Panc1 (cell line): ENCODE data around the gene OVOL1. TPM values are rescaled to one million over a fixed set of nuclear protein-coding genes. Genes with fewer than 3 reads are reported as not detected.

Source experiments
- ATAC-seq: fragments of 200-7000 bp; cut with Tn5 transposase; 2 replicates; pipeline ENCODE4 v1.9.1; 2020; ENCODE audit warnings: mild to moderate bottlenecking, moderate library complexity
- BruUV-seq: library from RNA; stranded (reverse); fragments of 400-500 nt; replicated peaks from 2 replicates; lab custom pipeline; 2021; lab: Mats Ljungman, UMichigan
- CTCF ChIA-PET: fragments of 300-600 bp; sonication (Branson Sonifier 250); formaldehyde crosslinking; loops from one replicate; lab custom pipeline; 2022; ENCODE audit warnings: antibody characterized with exemption; lab: Charles Lee
- POLR2A ChIA-PET: fragments of 300-600 bp; sonication (Branson Sonifier 250); formaldehyde crosslinking; loops from one replicate; lab custom pipeline; 2022; ENCODE audit warnings: antibody characterized with exemption; lab: Charles Lee
- DNase-seq: peaks from one replicate; pipeline ENCODE4 v3.0.0-alpha.2; 2010; ENCODE audit warnings: low read depth, low spot score
- H3K27ac ChIP-seq: 2 replicates; pipeline ENCODE4 v1.5.1; 2011; ENCODE audit warnings: mild to moderate bottlenecking, low read length, inconsistent platforms
- H3K27me3 ChIP-seq: fragments of 200-500 bp; sonication (Bioruptor generic); 2 replicates; pipeline ENCODE4 v1.6.0; 2014; ENCODE audit warnings: low read length, inconsistent platforms; ENCODE audit not compliant: control insufficient read depth, insufficient read depth
- H3K36me3 ChIP-seq: fragments of 200-500 bp; sonication (Bioruptor generic); 2 replicates; pipeline ENCODE4 v1.5.1; 2014; ENCODE audit warnings: inconsistent platforms, mild to moderate bottlenecking, low read length, moderate library complexity; ENCODE audit not compliant: control insufficient read depth, insufficient read depth
- H3K4me1 ChIP-seq: 2 replicates; pipeline ENCODE4 v1.5.1; 2011; ENCODE audit warnings: inconsistent platforms, mild to moderate bottlenecking, low read length, moderate library complexity; ENCODE audit not compliant: control insufficient read depth, insufficient read depth
- H3K4me3 ChIP-seq, 2 experiments: 2 replicates each; pipeline ENCODE4 v1.5.1; 2011 to 2012; ENCODE audit warnings: low read depth in 2 of 2, low read length in 2 of 2, mild to moderate bottlenecking in 2 of 2, inconsistent platforms in 1 of 2, moderate library complexity in 1 of 2
- H3K9me3 ChIP-seq: fragments of 200-500 bp; sonication (Bioruptor generic); 2 replicates; pipeline ENCODE4 v1.5.1; 2014; ENCODE audit warnings: low read depth, mild to moderate bottlenecking, inconsistent platforms, low read length, moderate library complexity; ENCODE audit not compliant: control insufficient read depth, insufficient read depth
- POLR2AphosphoS5 ChIP-seq: IDR thresholded peaks from 2 replicates; pipeline ENCODE4 v1.6.1; 2012; ENCODE audit warnings: mild to moderate bottlenecking, low read depth, low read length, moderate library complexity
- SIN3A ChIP-seq: IDR thresholded peaks from 2 replicates; pipeline ENCODE4 v1.6.1; 2012; ENCODE audit warnings: low read depth, mild to moderate bottlenecking, low read length, moderate library complexity, borderline replicate concordance; ENCODE audit not compliant: insufficient read depth
- TCF7L2 ChIP-seq: IDR thresholded peaks from 2 replicates; pipeline ENCODE4 v1.6.1; 2011; ENCODE audit warnings: mild to moderate bottlenecking, low read depth, low read length, inconsistent platforms
- in situ Hi-C: cut with HindIII; loops from 2 replicates; pipeline ENCODE4 v1.10.0; 2016; ENCODE audit warnings: low sequenced_read_pairs, low pct_unique_long_range_greater_than_20kb
- intact Hi-C: fragments of 100-400 bp; cut with micrococcal nuclease; formaldehyde crosslinking; loops from one replicate; pipeline ENCODE4 v1.10.0; 2022; ENCODE audit not compliant: unreplicated experiment
- total RNA-seq: library from RNA; stranded (reverse); gene quantifications from one replicate; pipeline ENCODE4 v1.2.1, GENCODE V29; 2021; ENCODE audit not compliant: unreplicated experiment
- TF ChIP-seq, protein P1 (sequence below): fragments of 450-650 bp; IDR thresholded peaks from 2 replicates; pipeline ENCODE4 v1.5.1; 2017; ENCODE audit warnings: mild to moderate bottlenecking
- TF ChIP-seq, protein P2 (sequence below), 2 experiments: IDR thresholded peaks; 2 replicates each; pipeline ENCODE4 v1.6.1; 2011 to 2012; ENCODE audit warnings: low read depth in 2 of 2, control low read depth in 1 of 2, low read length in 1 of 2, mild to moderate bottlenecking in 1 of 2, moderate library complexity in 1 of 2; ENCODE audit not compliant: insufficient read depth in 1 of 2

OVOL1 gene
- total RNA-seq, 1 experiment from 2014 or later = 0.23 TPM

- POLR2A ChIA-PET = interaction anchor here (0.6 to 0.7 kb wide), 2 partner anchors 48 to 108 kb away, joined by 3 to 14 read pairs; no protein-coding TSS in a partner anchor
- BruUV-seq = no TSS peak
- in situ Hi-C loops = no loop called here
Measured at GRCh38 chr11:65817312-65817834, 30.5 kb downstream of the OVOL1 start.

GRCh38 chr11:65817835-65818680 lies 31.2 kb downstream of the OVOL1 start:
- in situ Hi-C loops = no loop called here
- 0 out of 2 replicates have a peak, but pooled peaks cover 3% of the 10 kb centered on the region for H3K4me1 ChIP-seq
- CTCF ChIA-PET = interaction anchor here (0.6 to 2.3 kb wide), 9 partner anchors 14 to 180 kb away, joined by 3 to 24 read pairs (median 4); partner anchors contain the start of genes AP5B1, KAT5, MUS81 and SIPA1
- ATAC-seq = peak; percentile 96
- no peaks in the 10 kb centered on the region for H3K9me3 ChIP-seq
- intact Hi-C loops = loop anchor here (5.0 kb wide), 2 partner anchors 36 to 106 kb away; partner anchors contain the start of genes AP5B1 and KAT5
- peak; percentile 42 for DNase-seq
- BruUV-seq = no TSS peak
- TF ChIP-seq, protein P1, sequence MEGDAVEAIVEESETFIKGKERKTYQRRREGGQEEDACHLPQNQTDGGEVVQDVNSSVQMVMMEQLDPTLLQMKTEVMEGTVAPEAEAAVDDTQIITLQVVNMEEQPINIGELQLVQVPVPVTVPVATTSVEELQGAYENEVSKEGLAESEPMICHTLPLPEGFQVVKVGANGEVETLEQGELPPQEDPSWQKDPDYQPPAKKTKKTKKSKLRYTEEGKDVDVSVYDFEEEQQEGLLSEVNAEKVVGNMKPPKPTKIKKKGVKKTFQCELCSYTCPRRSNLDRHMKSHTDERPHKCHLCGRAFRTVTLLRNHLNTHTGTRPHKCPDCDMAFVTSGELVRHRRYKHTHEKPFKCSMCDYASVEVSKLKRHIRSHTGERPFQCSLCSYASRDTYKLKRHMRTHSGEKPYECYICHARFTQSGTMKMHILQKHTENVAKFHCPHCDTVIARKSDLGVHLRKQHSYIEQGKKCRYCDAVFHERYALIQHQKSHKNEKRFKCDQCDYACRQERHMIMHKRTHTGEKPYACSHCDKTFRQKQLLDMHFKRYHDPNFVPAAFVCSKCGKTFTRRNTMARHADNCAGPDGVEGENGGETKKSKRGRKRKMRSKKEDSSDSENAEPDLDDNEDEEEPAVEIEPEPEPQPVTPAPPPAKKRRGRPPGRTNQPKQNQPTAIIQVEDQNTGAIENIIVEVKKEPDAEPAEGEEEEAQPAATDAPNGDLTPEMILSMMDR = peak; percentile 100
- TF ChIP-seq, protein P2, sequence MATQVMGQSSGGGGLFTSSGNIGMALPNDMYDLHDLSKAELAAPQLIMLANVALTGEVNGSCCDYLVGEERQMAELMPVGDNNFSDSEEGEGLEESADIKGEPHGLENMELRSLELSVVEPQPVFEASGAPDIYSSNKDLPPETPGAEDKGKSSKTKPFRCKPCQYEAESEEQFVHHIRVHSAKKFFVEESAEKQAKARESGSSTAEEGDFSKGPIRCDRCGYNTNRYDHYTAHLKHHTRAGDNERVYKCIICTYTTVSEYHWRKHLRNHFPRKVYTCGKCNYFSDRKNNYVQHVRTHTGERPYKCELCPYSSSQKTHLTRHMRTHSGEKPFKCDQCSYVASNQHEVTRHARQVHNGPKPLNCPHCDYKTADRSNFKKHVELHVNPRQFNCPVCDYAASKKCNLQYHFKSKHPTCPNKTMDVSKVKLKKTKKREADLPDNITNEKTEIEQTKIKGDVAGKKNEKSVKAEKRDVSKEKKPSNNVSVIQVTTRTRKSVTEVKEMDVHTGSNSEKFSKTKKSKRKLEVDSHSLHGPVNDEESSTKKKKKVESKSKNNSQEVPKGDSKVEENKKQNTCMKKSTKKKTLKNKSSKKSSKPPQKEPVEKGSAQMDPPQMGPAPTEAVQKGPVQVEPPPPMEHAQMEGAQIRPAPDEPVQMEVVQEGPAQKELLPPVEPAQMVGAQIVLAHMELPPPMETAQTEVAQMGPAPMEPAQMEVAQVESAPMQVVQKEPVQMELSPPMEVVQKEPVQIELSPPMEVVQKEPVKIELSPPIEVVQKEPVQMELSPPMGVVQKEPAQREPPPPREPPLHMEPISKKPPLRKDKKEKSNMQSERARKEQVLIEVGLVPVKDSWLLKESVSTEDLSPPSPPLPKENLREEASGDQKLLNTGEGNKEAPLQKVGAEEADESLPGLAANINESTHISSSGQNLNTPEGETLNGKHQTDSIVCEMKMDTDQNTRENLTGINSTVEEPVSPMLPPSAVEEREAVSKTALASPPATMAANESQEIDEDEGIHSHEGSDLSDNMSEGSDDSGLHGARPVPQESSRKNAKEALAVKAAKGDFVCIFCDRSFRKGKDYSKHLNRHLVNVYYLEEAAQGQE (IDR thresholded peaks at IDR 0.05; ENCODE audit: insufficient read depth in 1 of 2, low read depth in 2 of 2, low read length in 1 of 2) = no peak
- TF ChIP-seq POLR2AphosphoS5 (no peak), TCF7L2 (no peak), SIN3A (peak; percentile 90)
- POLR2A ChIA-PET = no interaction called here
- H3K36me3 ChIP-seq = no peaks in the 10 kb centered on the region
- H3K4me3 ChIP-seq = peak overlapping the region; percentile 64 to 77
- H3K27me3 ChIP-seq = no peaks in the 10 kb centered on the region
- H3K27ac ChIP-seq = peak overlapping the region; percentile 80

More at GRCh38 chr11:65817312-65817834, 30.5 kb downstream of the OVOL1 start:
- TF ChIP-seq TCF7L2 (no peak), SIN3A (no peak), POLR2AphosphoS5 (no peak)
- TF ChIP-seq, protein P2 (IDR thresholded peaks at IDR 0.05; ENCODE audit: insufficient read depth in 1 of 2, low read depth in 2 of 2, low read length in 1 of 2) = no peak
- TF ChIP-seq, protein P1 = no peak
- no peak for DNase-seq
- Histone ChIP-seq H3K36me3 (no peaks in the 10 kb centered on the region), H3K4me3 (peak overlapping the region; percentile 64 to 77), H3K4me1 (0 out of 2 replicates have a peak, but pooled peaks cover 3% of the 10 kb centered on the region), H3K27ac (peak overlapping the region; percentile 80), H3K9me3 (no peaks in the 10 kb centered on the region), H3K27me3 (no peaks in the 10 kb centered on the region)
- CTCF ChIA-PET = interaction anchor here (0.6 to 2.3 kb wide), 7 partner anchors 13 to 110 kb away, joined by 3 to 24 read pairs (median 6); partner anchors contain the start of genes AP5B1 and KAT5
- intact Hi-C loops = loop anchor here (5.0 kb wide), 2 partner anchors 35 to 105 kb away; partner anchors contain the start of genes AP5B1 and KAT5
- ATAC-seq = no peak
